GM21737 (cell line): ENCODE data around the gene GDAP1L1.
"Not testable (repeated sequence)": the region's sequence is repeated elsewhere in the genome, so short reads cannot be mapped to it uniquely, and the experiment has no call there.

Source experiments
- ATAC-seq: cut with Tn5 transposase; IDR thresholded peaks from one replicate; pipeline ENCODE4 v1.9.1; 2021; ENCODE audit warnings: mild to moderate bottlenecking, moderate library complexity; ENCODE audit not compliant: unreplicated experiment

The GDAP1L1 gene

GRCh38 chr20:44299011-44299535 is 52.0 kb downstream of the GDAP1L1 start:
- ATAC-seq: not testable (repeated sequence)

GRCh38 chr20:44301285-44301684 is 54.2 kb downstream of the GDAP1L1 start:
- no peak for ATAC-seq

- ATAC-seq: no peak
These were observed 55.0 kb downstream of the GDAP1L1 start for GRCh38 chr20:44302026-44302669.

DNA sequence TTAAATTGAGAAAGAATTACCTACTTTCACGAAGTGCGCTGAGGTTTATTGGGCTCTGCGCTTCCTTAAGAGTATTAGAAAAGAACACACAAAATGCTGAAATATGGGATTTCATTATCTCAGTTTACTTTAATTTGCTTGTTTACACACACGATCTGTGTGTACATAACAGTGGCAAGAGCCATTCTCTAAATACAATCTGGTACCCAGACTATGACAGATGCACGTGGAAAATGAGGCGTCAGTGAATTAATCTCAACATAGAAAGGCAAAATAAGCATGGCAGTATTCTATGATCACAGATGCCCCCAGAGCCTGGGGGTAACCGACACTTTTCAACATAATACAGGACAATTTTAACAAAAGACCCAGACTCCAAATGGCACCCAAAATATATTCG is 55.6 kb downstream of the GDAP1L1 start:
- no peak for ATAC-seq

GRCh38 chr20:44304383-44304782 is 57.3 kb downstream of the GDAP1L1 start:
- ATAC-seq: no peak

GRCh38 chr20:44306927-44307326 is 59.8 kb downstream of the GDAP1L1 start:
- ATAC-seq: no peak

- peak; percentile 13 for ATAC-seq
These were observed 62.9 kb downstream of the GDAP1L1 start for GRCh38 chr20:44309763-44310663.

GRCh38 chr20:44310664-44311639 is 63.8 kb downstream of the GDAP1L1 start, which contains the start of gene FITM2:
Gene FITM2, minus strand, starts transcription at chr20:44311202. Its CDS starts 54 bp downstream, at chr20:44311148.
- ATAC-seq: peak; percentile 78

- no peak for ATAC-seq
These were observed 67.8 kb downstream of the GDAP1L1 start for GRCh38 chr20:44314870-44315269.

GRCh38 chr20:44319839-44320422 is 72.8 kb downstream of the GDAP1L1 start:
- no peak for ATAC-seq

DNA sequence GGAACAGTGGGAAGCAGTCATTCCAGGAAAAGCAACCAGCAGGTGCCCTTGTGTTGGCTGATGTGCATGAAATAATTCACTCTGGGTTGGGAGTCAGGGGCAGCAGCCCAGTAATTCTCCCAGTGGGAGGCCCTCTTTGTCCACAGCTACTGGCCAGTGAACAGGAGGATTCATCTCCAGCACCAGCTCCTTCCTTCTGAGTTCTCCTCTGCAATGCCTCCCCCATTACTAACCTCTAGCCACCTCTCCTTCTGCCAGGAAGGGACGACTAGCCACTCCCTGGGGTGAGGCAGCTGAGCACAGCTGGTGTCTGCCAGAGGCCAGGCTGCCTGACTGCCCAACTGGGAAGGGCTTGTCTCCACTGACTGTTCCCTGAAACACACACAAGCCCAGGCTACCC is 77.2 kb downstream of the GDAP1L1 start:
- ATAC-seq: no peak

- ATAC-seq: no peak
These were observed 79.5 kb downstream of the GDAP1L1 start for GRCh38 chr20:44326391-44327159.

DNA sequence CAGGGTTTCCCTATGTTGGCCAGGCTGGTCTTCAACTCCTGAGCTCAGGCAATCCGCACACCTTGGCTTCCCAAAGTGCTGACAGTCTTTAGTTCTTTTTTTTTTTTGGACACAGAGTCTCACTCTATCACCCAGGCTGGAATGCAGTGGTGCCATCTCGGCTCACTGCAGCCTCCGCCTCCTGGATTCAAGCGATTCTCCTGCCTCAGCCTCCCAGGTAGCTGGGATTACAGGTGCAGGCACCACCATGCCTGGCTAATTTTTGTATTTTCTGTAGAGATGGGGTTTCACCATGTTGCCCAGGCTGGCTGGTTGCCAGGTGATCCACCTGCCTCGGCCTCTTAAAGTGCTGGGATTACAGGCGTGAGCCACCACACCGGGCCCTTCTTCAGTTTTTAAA is 80.6 kb downstream of the GDAP1L1 start:
- not testable (repeated sequence) for ATAC-seq

DNA sequence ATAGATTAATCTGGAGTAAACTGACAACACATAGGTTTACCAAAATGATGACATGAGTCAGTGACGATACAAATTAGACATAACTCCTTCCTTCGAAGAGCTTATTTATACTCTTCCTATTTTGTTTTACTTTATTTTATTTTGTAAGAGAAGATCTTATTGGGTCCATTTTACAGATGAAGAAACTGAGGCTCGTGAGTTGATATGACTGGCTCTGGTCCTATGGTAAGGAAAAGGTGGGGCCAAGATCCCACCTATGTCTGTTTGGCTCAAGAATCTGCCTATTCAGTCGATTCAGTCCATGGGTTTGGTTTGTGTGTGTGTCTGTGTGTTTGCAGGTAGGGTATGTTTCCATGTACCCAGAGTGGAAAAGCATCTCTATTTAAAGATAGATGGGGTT is 81.3 kb downstream of the GDAP1L1 start:
- no peak for ATAC-seq
